GM13977 (cell line): Measurements from ENCODE around the gene DHCR24.

Experiments
- DNase-seq: peaks from one replicate; pipeline ENCODE4 v3.0.0; 2012; ENCODE audit warnings: low spot score
- in situ Hi-C: fragments of 300-500 bp; cut with MboI; formaldehyde crosslinking; loops from one replicate; pipeline ENCODE4 v1.12.0; 2022; ENCODE audit warnings: low sequenced_read_pairs, low pct_unique_long_range_greater_than_20kb, mixed read lengths, inconsistent platforms; ENCODE audit not compliant: unreplicated experiment
- TF ChIP-seq, protein P1 (sequence below): IDR thresholded peaks from 2 replicates; pipeline ENCODE4 v1.5.1; 2012; ENCODE audit warnings: mild to moderate bottlenecking, control low read depth; ENCODE audit not compliant: insufficient read depth; ENCODE audit errors: extremely low read depth, missing control alignments

Gene DHCR24

DNA sequence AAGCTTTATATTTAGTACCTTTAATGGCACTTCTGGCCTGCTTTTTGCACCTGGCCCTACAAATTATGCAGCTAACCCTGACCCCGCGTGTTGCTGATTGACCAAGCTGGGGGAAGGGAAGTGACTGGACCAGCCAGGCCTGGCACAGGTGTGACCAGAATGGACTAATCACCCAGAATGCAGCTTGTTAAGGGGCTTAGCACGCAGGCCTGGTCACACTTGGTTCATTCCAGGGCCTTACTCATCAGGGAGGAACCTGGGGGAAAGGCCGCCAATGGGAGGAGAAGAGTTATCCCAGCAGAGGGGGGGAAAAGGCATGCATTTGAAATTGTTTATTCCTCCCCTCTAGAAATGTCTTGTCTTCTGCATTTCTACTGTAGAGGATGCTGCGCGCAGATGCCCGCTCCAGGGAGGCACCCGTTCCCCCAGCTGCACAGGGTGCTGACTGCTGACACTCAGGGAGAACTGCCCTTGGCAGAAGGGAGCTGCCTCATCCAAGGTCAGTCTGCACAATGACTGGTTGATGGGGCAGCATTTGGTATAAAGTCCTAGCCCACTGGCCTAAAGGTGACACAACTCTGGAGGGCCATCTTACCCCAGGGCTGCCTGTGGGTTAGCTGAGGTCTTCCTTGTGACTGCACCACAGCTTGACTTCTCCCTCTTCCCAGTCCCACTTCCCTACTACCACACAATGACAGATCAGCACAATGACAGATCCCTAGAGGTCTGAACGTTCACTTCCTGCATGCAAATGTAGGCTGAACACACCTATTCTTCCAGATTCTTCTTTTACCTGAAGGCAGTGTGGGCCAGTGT lies 29.0 kb downstream of the DHCR24 start:
- DNase-seq = no peak
- TF ChIP-seq, protein P1, sequence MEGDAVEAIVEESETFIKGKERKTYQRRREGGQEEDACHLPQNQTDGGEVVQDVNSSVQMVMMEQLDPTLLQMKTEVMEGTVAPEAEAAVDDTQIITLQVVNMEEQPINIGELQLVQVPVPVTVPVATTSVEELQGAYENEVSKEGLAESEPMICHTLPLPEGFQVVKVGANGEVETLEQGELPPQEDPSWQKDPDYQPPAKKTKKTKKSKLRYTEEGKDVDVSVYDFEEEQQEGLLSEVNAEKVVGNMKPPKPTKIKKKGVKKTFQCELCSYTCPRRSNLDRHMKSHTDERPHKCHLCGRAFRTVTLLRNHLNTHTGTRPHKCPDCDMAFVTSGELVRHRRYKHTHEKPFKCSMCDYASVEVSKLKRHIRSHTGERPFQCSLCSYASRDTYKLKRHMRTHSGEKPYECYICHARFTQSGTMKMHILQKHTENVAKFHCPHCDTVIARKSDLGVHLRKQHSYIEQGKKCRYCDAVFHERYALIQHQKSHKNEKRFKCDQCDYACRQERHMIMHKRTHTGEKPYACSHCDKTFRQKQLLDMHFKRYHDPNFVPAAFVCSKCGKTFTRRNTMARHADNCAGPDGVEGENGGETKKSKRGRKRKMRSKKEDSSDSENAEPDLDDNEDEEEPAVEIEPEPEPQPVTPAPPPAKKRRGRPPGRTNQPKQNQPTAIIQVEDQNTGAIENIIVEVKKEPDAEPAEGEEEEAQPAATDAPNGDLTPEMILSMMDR = no peak
- in situ Hi-C loops = no loop called here

DNA sequence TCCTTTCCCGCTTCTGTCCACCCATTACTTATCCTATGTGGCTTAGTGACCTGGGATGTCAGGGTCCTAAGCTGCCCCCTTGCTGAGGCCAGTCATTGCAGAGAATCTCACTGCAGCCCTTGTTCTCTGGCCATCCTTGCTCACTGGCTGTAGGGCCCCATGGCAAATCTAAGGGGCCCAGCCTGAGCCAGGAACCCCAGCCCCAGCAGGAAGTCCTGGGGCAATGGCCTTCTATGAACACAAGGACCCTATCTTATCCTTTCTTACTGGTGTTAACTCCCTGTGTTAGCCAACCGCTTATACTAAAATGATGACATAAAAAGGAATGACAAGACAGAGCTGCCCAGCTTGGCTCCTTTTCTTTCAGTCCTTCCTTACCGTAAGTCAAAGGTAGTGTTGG lies 29.9 kb downstream of the DHCR24 start:
- in situ Hi-C loops = no loop called here
- TF ChIP-seq, protein P1 = no peak

DNA sequence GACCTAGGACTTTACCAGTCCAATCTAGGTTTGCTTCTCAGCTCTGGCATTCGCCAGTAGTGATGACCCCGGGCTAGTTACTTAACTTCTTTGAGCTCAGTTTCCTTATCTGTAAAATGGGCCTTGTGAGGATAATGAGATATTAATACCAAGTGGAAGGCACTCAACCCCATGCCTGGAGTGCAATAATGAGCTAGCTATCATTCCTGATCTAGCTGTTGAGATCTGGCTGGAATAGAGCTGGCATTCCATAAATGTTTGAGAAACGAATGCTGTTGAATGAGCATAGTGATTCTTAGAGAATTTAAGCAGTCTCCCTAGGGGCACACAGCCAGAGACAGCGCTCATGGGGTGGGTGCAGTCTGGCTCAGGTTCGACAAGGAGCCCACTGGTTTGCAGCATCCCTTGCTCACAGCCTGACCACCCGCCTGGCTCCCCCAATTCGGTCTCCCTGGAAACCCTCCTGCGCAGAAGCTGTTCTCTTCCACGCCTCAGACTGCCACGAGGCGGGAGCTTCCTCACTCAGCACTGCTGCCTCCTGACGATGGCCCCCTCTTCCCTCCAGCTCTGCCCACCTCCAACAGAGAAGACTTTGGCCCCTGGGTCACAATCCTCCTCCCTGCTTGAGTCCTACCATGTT lies 32.5 kb downstream of the DHCR24 start:
- TF ChIP-seq, protein P1 = no peak
- in situ Hi-C loops = no loop called here
- no peak for DNase-seq

More for the DNA sequence above, 29.9 kb downstream of the DHCR24 start:
- no peak for DNase-seq

DNA sequence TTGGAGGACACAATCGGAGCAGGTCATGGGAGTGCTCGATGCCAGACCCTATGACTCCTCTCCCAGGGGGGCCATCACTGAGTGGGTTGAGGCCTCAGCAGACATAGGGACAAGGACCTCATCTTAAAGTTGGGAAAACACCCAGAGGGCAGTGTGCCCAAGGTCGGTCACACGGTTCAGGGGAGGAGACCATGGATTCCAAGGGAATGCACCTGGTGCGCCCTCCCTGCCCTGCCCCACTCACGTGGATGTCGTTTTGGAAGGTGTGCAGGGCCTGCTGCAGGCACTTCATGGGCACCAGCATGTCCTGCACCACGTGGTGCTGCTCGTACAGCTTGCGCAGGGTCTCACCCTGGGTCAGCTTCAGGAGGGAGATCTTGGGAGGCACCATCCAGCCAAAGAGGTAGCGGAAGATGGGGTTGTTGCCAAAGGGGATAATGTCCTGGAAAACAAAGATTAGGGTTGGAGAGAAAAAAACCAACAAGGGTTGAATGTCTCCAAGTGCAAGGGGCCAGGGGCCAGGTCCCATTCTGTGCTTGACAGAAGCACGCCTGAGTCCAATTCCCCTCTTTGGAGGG lies 33.1 kb downstream of the DHCR24 start:
- in situ Hi-C loops = no loop called here
- TF ChIP-seq, protein P1 = no peak
- DNase-seq = no peak

DNA sequence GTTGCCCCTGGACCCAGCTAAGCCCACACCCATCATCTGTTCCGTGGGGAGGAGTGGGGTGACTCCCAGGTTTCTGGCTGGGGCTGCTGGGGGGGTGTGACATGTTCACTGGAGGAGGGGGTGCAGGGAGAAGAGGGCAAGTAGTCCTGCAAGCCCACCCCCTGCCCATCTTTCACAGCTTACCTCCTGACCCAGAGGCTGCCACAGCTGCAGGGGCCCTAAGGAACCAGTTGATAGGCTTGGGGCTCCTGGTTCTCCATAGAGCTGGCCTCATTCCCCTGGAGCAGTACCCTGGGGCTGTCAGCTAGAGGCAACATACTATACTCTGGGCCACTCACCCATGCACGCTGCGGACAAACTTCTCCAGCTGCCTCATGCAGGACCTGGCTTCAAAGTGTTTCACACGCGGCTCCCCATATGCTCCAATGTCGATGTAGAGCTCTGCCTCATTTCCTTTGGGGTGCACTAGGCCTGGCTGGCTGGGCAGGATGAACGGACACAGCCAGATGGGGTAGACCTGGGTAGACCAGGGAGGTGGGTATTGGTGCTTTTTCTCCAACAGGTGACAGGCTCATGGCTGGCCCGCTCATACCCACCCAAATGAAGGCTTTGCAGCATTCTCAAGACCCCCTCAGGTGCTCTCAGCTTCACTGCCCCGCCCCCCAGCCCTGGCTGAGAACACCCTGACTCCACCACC lies 33.8 kb downstream of the DHCR24 start:
- DNase-seq = no peak
- TF ChIP-seq, protein P1 = no peak
- in situ Hi-C loops = no loop called here

DNA sequence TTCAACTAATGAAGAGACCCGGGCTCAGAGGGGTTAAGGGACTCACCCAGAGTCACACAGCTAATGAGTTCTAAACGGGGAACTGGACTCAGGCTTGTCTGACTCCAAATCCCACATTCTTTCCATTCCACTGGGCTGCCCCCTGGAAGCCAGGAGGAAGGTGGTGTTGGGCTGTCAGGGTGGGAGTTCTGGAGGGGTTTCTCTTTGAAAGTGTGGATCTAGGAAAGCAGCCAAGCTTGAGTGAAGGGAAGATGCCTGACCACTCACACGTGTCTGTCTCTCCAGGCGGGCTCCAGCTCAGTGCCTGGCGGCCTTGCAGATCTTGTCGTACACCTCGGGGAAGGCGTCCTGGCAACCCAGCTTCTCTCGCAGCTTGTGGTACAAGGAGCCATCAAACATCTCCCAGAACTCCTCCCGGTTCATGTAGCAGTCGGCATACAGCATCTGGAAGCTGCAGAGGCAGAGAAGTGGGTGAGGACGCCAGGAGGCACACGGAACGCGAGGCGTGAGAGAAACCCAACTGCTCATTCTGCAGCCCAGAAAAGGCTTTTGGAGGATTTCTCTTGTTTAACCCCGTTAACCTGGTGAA lies 35.0 kb downstream of the DHCR24 start:
- TF ChIP-seq, protein P1 = no peak
- DNase-seq = no peak
- in situ Hi-C loops = no loop called here
